GM12872 (cell line): ENCODE measurements around the gene PKD1.
"Not testable (repeated sequence)": the region's sequence is repeated elsewhere in the genome, so short reads cannot be mapped to it uniquely, and the experiment has no call there.

Source experiments
- CTCF ChIP-seq: IDR thresholded peaks from 3 replicates; pipeline ENCODE4 v1.5.1; 2011; ENCODE audit warnings: low read depth, mild to moderate bottlenecking, low read length, moderate library complexity; ENCODE audit not compliant: insufficient read depth

Gene PKD1

GRCh38 chr16:2135770-2136490, at the start of gene PKD1:
Gene PKD1, minus strand, starts transcription at chr16:2135898. Its CDS starts 209 bp downstream, at chr16:2135689.
- not testable (repeated sequence) for TF ChIP-seq CTCF

GRCh38 chr16:2184962-2185361, 49.3 kb upstream of the PKD1 start:
- TF ChIP-seq CTCF, result no peak

- TF ChIP-seq CTCF, result no peak
Observed at GRCh38 chr16:2184346-2184745, 48.6 kb upstream of the PKD1 start.

- TF ChIP-seq CTCF, result no peak
Observed at GRCh38 chr16:2183671-2184070, 48.0 kb upstream of the PKD1 start.

GRCh38 chr16:2181952-2182351, 46.3 kb upstream of the PKD1 start:
- no peak for TF ChIP-seq CTCF

- no peak for TF ChIP-seq CTCF
Observed at GRCh38 chr16:2180962-2181923, 45.5 kb upstream of the PKD1 start.

GRCh38 chr16:2180461-2180860, 44.8 kb upstream of the PKD1 start:
- TF ChIP-seq CTCF, result no peak
